LHCN-M2 (cell line): ENCODE results near the gene SLC39A6. TPM values are rescaled to one million over a fixed set of nuclear protein-coding genes. Genes with fewer than 3 reads are reported as not detected.

Experiments used
- DNase-seq: peaks from one replicate; pipeline ENCODE4 v3.0.0-alpha.2; 2012; ENCODE audit warnings: low read depth
- total RNA-seq: library from RNA; depleted of rRNA; stranded (reverse); fragments of >200 nt; gene quantifications from 2 replicates; pipeline ENCODE4 v1.2.3, GENCODE V29; 2014; rRNA removed

Gene SLC39A6
- total RNA-seq, 1 experiment from 2014 or later = 110 TPM

GRCh38 chr18:36064027-36064808 lies 64.9 kb downstream of the SLC39A6 start:
- DNase-seq = no peak

- DNase-seq = no peak
These were observed 70.5 kb downstream of the SLC39A6 start for GRCh38 chr18:36058674-36059073.

Other genes starting within 250 kb of the SLC39A6 start
- 41.2 and 42.1 TPM in 2 replicates for gene RPRD1A, start 61.8 kb downstream of the SLC39A6 start, total RNA-seq
- 44.6 and 48.2 TPM in 2 replicates for gene ELP2, start 559 bp upstream of the SLC39A6 start, total RNA-seq
- gene MOCOS, start 58.2 kb upstream of the SLC39A6 start, total RNA-seq = 4.2 and 5.7 TPM in 2 replicates
- gene FHOD3, start 168.4 kb upstream of the SLC39A6 start, total RNA-seq = 8.5 and 8.7 TPM in 2 replicates